ENCODE measurements around the gene CDH11.

The CDH11 gene

DNA sequence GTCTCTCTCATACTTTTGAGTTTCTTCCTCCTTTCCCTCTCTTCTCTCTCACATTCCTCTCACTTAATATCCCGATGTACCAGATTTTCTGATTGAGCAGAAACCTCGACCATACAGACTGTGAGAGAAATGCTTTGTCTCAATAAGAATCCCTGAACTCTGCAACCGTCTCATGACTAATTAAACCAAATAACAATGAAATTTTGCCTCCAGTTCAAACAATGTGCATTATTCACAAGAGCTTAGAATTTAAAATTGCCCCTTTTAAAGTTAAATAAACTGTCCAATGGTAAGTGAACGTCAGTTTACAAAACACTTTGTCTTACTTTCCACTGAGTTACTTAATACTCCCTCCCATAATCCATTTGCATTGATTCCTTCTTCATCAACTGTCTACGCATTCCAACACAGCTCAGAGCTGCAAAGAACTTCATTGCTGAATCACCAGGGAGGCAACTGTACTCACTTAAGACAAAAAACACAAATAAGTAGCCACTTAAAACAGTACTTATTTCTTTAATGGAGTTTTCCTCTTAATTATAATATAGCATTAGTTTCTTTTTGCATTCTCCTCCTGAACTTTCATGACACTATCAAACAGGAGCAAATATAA, 4.9 kb downstream of the CDH11 start:
- DNase-seq: no peak

DNA sequence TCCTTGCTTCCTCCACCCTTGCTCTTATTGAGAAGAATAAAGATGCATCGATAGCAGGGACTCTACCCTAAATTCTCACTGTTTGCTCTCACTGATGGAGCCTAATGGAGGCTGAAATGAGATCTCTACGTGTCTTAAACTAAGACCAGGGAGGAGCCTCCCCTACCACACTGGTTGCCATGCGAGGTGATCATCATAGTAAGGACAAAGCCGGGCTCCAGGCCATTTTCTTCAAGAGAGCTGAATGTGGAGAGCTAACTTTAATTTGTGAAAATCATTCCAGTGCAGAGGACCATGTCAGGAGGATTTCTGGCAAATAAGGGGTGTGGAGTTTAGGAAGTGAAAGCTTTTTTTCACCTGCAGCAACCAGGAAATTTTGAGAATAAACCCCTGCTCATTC, 5.6 kb downstream of the CDH11 start:
- DNase-seq: no peak

DNA sequence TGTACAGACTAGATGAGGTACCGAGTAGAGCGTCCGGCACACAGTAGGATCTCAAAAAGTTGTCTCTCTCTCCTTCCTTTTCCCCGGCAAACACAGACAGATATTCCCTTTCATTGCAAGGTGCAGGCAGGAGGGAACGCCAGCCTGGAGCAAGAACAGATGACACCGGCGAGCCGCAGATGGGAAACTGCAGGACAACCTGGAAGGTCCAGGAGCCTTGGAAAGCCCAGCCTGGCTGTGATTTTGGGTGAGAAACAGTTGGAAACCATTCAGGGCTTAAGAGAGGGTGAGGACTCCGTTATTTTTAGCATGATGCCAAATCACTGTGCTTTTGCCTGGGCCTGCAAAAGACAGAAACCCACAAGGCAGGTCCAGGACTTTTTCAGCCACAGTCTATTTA, 7.3 kb downstream of the CDH11 start:
- no peak for DNase-seq

DNA sequence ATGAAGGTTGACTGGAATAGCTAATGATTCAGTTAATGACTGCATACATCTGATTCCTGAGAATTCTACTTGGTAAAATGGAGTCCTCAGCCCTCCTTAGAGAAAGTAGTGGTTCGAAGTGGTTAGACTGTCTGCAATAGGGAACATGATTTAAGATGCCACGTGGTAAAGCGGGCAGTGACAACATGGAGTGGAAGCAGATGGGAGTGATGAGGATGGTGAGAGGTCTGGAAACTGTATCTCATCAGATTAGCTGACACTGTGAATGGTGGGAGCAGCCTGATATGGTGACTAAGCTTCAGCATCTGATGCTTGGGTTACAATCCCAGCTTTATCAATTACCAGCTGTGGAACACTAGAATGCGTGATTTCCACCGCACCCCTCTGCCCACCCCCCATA, 8.4 kb downstream of the CDH11 start:
- DNase-seq: no peak

DNA sequence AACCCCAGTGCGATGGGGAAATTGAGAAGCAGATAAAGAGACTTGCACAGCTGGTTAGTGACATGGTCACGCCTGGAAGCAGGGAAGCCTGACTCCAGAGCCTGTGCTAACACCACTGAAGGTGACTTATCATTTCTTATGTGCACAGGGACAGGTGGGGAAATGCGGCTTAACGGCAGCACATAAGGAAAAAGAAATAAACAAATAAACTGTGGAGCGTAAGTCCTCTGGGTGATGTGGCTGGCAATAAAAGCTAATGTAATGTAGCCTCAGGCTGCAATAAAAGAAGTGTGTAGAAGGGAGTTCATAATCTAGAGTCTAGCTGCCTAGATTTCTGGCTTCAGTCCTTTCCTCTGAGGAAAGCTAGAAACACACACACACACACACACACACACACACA, 10.6 kb downstream of the CDH11 start:
- no peak for DNase-seq

DNA sequence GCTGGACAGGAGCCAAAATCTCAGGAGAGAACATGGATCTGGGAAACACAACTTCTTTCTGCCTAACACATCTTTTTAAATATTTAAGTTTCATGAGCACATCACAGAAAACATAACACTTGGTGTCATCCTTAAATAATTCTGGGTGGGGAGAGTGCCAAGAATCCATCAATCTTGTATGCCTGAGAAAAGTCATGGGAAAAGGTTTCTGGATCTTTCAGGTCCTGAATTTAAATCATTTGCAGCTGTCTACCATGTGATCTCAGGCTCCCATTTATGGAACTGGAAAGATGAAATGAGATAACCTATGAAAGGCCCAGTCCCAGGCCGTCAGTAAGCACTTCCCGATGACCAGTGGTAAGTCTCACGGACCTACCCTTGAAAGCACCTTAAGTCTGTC, 15.1 kb downstream of the CDH11 start:
- no peak for DNase-seq

DNA sequence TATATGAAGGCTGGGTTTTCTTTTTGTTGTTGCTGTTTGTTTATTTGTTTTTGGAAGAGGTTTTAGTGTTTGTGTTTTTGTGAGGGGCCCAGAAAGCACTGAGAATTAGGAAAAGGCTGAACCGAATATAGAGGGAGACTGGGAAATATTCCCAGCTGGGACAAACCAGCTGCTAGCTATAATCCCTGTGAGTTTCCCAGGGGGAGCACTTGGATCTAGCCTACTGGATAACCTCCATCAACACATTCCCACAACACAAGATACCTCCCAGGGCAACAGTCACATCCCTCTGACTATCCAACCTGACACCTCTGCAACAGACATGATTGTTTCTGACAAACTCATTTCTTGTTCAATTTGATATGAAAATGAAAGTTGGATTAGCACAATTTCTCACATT, 16.7 kb downstream of the CDH11 start:
- no peak for DNase-seq

DNA sequence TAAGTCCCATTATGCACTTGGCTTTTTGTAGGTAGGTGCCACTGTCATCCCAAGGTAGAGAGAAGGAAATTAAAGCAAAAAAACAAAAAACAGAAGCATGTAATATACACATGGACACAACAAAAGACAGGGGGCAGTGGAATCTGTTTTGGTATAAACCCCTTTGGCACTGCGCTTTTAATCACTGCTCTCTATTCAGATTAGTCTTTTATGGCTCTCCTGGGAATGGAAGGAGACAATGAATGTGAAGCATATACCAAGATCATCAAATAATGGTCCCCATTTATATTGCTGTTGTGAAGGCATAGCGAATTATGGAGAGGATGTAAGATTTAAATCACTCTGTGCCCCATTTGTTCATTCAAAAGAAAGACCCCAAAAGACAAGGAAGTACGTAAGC, 17.4 kb downstream of the CDH11 start:
- DNase-seq: no peak

DNA sequence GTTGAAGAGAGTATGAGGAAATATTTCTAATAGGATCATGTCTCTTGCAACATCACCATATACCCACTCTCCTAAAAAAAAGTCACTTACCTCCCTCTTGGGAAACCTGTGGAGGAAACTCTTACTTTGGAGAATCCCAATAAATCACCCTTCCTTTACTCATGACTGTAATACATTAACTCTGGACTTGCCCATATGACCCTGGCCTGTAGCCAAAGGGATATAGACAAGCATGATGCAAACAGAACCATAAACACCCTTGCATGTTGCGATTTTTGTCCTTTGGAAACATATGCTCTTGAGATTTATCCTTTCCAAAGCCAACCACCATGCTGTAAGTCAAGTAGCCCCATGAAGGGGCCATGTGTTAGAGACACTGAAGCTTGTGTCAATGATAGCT, 19.5 kb downstream of the CDH11 start:
- no peak for DNase-seq

DNA sequence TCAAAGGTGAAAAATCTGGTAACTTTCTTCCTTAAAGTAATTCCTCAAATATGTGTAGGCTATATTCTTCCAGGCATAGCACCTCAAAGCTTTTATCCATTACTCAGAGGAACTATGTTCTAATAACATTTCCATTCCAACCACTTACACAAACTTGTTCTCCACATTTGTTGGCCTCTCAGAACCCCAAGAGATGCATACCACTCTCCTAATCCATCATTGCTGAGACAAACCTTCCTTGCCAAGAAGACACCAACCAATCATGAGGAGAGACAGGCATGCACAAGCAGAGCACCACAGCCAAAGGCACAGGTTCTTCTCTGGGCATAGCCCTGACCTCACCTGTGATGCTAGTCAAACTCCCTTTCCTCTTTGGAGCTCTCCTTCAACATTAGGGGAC, 20.9 kb downstream of the CDH11 start:
- DNase-seq: no peak

DNA sequence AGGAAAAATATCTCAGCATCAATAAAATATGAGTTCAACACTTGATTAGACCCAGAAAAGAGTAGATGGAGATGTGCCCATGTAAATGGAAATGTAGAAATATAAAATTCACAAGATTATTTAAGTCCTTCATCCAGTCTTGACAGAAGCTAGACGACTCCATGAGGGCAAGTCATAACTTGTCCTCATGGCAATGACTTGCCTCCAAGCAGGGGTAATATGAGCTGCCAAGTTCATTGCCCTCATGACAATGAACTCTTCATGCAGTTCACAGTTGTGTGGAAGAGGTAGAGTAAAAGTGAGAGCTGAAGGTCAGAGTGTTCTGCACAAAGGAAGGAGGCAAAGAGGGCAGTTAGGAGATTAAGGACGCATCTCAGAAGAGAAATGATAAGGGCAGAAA, 22.3 kb downstream of the CDH11 start:
- no peak for DNase-seq

DNA sequence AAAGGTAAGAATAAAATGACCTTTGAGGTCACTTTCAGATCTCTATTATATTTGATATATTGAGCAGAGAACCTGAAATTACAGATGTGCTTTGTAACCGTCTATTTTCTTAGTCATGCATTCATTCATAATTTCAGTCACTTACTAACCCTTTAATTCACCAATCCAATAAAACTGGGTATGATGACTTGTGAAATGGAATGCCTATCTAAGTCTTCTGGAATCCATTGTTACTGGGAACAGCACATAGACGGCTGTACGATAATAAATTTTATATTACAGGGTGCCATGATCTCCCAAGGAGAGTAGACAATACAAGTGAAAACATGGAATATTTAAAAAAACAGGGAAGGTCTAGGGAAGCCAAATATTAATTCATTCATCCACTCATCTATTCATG, 22.9 kb downstream of the CDH11 start:
- no peak for DNase-seq

DNA sequence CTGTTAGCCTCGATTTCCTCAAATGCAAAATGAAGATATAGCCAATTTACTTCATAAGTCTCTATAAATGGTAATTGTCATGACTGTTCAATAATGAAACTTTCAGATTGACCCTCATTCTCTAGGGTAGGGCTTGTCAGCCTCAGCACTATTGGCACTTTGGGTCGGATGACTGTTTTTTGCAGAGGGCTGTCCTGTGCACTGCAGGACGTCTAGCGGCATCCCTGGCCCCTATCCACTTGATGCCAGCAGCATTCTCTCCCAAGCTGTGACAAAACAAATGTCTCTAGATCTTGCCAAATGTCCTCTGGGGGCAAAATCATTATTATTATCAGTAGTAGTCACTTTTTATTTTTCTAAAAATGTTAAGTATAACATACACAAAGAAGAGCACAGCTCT, 24.6 kb downstream of the CDH11 start:
- DNase-seq: no peak

DNA sequence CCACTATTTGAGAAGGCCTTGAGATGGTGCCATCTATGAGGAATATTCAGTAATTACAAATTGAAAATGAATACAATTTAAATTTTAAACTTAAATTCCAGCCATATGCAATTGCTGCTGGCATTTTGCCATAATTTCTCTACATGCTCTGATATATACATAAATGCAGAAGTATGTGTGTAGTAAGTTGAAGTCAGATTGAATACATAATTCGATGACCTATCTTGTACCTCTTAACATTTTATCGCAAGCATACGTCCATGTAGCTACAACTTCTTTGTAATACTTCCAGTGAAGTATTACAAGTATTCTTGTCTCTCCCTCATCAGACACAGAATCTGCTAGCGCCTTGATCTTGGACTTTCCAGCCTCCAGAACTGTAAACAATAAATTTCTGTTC, 26.0 kb downstream of the CDH11 start:
- DNase-seq: no peak

DNA sequence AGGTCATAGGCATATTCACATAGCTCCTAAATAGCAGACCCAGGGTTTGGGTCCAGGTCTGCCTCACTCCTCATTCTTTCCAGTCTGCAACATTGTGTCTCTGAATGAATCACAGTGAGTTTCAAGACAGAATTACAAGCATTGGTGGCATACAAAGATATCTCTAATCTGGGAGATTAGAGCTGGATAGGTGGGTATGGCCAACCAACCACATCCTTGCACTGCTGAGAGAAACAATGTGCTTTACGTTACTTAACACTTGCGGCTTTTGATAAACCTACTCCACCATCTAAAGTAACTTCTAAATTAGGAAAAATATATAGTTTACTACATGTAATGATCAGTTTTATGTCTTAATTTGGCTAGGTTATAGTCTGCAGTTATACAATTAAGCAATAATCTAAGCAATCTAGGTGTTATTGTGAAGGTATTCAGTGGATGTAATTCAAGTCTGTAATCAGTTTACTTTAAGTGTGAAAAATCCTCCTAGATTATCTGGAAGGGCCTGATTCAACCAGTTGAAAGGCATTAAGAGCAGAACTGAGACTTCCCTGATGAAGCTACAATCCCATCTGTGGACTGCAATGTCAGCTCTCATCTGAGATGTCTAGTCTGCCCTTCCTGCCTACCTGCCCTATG, 26.7 kb downstream of the CDH11 start:
- no peak for DNase-seq

DNA sequence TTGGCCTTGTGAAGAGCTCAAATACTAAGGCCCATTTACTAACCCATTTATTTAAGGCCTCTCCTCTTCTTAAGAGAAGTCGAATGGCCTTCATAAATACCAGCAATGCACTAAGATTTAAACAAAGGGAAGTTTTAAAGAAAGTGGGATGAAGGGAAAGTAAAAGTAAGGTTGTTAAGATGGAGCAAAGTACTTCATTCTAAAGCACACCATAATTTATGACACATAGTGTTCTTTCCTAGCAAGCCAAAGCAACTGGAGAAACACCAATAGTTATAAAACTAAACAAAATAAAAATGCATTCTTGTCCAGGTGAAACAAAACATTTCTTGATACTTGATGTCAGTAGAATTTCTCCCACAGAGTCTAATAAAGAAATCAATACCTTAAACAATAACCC, 27.9 kb downstream of the CDH11 start:
- no peak for DNase-seq

DNA sequence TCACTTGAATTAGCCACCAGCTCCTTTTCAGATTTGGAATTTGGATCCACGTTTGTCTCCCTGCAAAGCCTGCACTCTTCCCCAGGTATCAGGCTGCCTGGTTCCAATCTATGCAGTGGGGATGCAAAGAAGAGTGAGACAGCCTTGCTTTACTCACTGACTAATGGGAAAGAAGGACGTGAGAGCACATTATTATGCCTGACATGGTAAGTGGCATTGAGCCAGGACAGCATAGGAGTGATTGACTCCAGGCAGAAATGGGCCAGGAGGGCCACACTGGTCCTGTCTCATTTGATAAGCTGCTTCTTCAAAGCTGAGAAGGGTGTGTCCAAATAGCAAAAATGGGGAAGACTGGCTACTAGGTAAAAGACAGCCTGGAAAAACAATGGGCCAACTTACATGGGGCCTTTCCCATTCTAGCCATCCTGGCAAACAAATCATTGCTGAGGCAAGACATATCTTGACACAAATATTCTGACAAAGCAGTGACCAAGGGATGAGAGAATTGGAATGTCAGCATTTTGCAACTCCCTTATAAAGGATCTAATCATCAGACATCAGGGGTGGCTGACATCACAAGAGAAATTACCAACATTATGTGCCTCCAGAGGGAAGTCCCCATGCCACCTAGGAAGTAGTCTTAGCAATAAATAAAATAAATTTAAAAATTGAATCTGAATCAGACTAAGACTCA, 38.6 kb downstream of the CDH11 start:
- no peak for DNase-seq

DNA sequence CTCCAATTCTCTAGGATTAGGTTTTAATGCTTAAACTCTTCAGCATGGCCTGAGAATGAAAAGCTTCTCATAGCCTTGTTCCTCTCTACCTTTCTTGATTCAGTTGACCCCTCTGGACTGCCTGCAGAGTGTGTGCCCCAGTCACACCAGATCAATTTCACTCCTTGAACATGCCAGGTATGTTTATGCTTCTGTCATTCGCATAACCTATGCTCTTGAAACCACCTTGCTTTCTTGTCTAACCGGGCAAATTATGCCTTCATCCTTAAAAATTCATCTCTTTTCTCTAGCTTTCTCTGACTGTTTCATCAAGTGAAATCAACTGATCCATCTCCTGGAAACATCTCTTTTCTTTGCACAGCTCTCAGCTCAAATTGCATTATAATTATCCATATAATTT, 42.3 kb downstream of the CDH11 start:
- no peak for DNase-seq

DNA sequence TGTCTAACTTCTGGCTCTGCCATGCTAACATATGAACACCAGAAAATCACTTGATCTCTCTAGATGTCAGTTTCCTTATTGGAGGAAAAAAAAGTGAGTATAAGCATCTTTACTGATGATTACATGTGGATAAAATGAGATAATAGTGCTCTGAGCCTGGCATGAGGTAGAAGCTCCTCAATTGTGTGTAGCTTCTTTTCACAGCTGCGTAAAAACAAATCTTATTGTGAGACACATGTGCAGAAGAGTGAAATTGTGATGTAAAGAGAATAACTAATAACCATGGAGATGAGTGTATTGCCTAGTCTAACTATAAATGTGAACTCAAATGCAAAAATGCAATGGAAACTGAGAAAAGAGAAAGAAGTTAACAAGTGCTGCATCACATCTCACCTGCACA, 44.7 kb downstream of the CDH11 start:
- no peak for DNase-seq

DNA sequence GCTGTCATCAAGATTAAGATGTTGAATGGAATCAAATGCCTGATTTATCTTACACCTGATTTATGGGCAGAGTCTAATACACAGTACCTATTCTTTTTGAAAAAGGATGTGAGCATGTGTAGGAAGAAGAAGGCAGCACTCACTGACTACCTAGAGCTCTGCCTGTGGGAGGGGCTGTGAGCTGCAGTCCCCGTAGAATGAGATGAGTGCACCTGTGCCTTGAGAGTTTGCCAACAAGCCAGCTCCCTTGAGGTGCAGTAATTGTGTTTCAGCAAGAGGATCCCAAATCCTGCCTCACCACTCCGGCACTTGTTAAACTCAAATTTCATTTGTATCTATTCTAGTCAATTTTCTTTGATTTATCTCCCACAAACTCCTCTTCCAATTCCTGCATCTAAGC, 46.0 kb downstream of the CDH11 start:
- no peak for DNase-seq

DNA sequence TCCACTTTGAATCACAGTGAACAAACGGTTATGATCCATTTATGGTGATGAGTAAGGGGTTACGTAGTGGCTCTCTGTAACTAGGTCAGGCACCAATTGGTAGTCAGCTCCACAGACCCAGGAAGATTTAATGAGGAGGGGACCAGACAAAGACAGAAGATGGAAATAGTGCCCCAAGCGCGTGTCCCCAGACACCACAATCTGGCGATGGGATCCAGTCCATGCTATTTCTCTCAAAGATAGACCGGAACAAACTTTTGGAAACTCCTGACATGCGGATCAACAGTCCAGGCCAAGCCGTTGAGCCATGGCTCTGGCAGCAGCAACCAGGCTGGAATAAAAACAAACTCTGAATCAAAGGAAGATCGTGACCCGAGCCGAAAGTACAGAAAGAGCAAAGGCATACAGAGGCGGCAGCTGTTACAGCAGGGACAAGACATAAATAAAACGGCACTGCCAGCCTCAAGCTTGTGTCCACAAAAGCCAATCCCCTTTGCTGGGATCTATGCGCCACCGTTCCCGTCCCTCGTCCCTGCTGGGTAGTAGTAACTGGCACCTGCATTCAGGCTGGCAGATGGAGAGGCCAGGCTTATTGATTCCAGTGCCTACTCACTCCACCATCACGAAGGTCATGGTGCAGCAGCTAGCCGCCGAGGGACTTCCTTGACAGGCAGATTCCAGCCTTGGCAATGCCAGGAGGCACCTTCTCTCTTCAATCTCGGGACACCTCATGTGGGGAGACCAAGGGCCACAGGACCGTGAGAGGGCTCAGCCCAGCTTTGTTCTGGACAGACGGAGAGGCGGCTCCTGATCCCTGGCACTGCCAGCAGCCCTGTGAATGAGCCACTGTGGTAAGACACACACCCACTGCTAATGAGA, 50.2 kb downstream of the CDH11 start:
- no peak for DNase-seq

DNA sequence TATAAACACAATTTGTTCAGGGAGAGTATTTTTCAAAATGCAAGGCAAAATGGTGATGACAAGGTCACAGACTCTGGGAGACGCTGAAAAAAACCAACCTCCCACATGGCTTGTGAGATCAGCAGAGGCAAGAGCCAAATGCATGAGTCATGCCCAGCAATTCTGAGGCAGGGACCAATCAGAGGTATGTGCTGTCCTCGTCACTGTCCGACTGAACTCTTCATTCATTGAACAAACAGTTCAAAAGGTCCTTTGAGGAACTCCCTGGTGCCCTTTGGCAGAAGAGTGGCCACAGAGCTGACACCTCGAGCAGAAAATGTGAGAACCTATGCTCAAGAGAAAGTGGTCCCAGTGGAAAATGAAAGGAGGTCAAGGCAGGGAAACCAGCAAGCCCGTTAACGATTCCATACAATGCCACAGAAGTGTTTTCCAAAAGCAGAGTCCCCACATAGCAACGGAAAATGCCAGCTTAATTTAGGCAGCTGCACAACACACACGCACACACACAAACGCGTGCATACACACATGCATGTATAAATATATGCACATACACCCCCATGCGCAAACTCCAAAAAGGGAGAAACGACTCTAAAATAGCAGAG, 50.9 kb downstream of the CDH11 start:
- DNase-seq: no peak

DNA sequence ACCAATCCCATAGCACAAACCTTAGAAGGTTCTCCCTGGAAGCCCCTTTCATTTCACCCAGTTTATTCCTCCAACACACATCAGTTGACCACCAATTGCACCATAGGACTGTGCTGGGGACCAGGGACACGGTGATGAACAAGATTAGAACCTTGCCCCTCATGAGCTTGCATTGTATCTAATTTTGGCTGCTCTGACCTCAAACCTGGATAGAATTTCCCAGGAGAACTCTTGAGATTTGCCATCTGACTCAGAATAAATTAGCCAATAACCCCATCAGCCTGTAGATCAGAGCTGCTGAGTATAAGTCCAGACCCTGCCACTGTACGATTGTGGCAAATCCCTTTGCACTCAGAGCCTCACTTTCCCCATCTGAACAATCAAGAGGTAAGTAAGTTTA, 52.1 kb downstream of the CDH11 start:
- DNase-seq: no peak
